Kidney (tissue), 14 donors: Measurements from ENCODE around the gene URB2. TPM values are rescaled to one million over a fixed set of nuclear protein-coding genes. Genes with fewer than 3 reads are reported as not detected.

Source experiments
- DNase-seq, 5 donors: peaks; one replicate each; pipeline ENCODE4 v3.0.0-alpha.2; 2013 to 2020
- FAIRE-seq: peaks from 2 replicates; lab custom pipeline; 2012; peaks lifted over from hg19 to GRCh38; lab: Jason Lieb, UNC
- H3K27ac ChIP-seq, 2 donors: one replicate each; pipeline ENCODE4 v1.7.0; 2013; ENCODE audit warnings: low read depth in 2 of 2, low read length in 2 of 2, inconsistent platforms in 1 of 2
- H3K27me3 ChIP-seq: one replicate; pipeline ENCODE4 v1.7.1; 2013; ENCODE audit warnings: low read length, inconsistent platforms; ENCODE audit not compliant: control insufficient read depth, insufficient read depth
- H3K36me3 ChIP-seq, 3 donors: one replicate each; pipeline versions ENCODE4 v1.7.0 to v1.7.1; 2013; ENCODE audit warnings: low read length in 3 of 3, control low read depth in 1 of 3, inconsistent platforms in 1 of 3; ENCODE audit not compliant: insufficient read depth in 3 of 3, control insufficient read depth in 2 of 3
- H3K4me1 ChIP-seq, 3 donors: one replicate each; pipeline versions ENCODE4 v1.7.0 to v1.7.1; 2013; ENCODE audit warnings: low read length in 3 of 3, inconsistent platforms in 1 of 3, low read depth in 1 of 3; ENCODE audit not compliant: control insufficient read depth in 2 of 3, insufficient read depth in 2 of 3
- H3K4me3 ChIP-seq, 3 donors: one replicate each; pipeline versions ENCODE4 v1.7.0 to v1.8.1; 2013; ENCODE audit warnings: low read length in 3 of 3, control low read depth in 1 of 3, inconsistent platforms in 1 of 3
- H3K9ac ChIP-seq, 3 donors: one replicate each; pipeline versions ENCODE4 v1.7.0 to v1.7.1; 2013; ENCODE audit warnings: low read length in 3 of 3, control low read depth in 1 of 3, inconsistent platforms in 1 of 3
- H3K9me3 ChIP-seq, 3 donors: one replicate each; pipeline versions ENCODE4 v1.7.0 to v1.7.1; 2013; ENCODE audit warnings: low read length in 3 of 3, control low read depth in 1 of 3, inconsistent platforms in 1 of 3; ENCODE audit not compliant: control insufficient read depth in 2 of 3, insufficient read depth in 1 of 3
- CTCF ChIP-seq: IDR thresholded peaks from 3 replicates; pipeline ENCODE4 v1.5.1; 2012; ENCODE audit warnings: mild to moderate bottlenecking, moderate library complexity, borderline replicate concordance; ENCODE audit not compliant: insufficient read depth; ENCODE audit errors: extremely low read depth
- intact Hi-C: fragments of 100-400 bp; cut with DNase I; formaldehyde crosslinking; loops from one replicate; pipeline ENCODE4 v1.11.1; 2022
- polyA plus RNA-seq: library from polyadenylated mRNA; stranded (reverse); fragments of 350-450 nt; fragmentation: Illumina TruSeq; extraction: RNeasy Lipid Tissue Mini Kit (QIAGEN cat#74804); gene quantifications from one replicate; pipeline ENCODE4 v1.2.3, GENCODE V29; 2014; ENCODE audit warnings: low read depth, low replicate concordance; ENCODE audit not compliant: insufficient read depth
- total RNA-seq: library from RNA; stranded (reverse); fragmentation: NEBNext Ultra II Directional; extraction: Animal tissue kit (Norgen Biotek cat#: 25700); gene quantifications from one replicate; pipeline ENCODE4 v1.2.1, GENCODE V29; 2021
- donor health status: control.
- donor health status: control.
- donor health status: control.
- donor health status: control.
- donor health status: control.
- donor health status: DM: yes; HTN: yes; CAD: no.
- donor health status: Normal renal cell carcinoma (clear cell type).

The URB2 gene
- total and polyA plus RNA-seq, 2 donors from 2014 or later = 1.4 to 8.3 TPM

DNA sequence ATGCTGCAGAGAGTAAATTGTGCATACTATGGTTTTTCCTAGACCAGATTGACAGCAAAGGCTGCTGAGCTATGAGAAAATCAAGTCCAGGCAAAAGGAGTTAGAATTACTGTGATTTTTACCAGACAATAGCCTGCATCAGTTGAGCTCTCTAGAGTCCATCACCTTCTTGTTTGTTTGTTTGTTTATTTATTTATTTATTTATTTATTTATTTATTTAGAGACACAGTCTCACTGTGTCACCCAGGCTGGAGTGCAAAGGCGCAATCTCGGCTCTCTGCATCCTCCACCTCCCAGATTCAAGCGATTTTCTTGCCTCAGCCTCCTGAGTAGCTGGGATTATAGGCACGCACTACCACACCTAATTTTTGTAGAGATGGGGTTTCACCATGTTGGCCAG, 43.3 kb upstream of the URB2 start:
- no peak for FAIRE-seq

DNA sequence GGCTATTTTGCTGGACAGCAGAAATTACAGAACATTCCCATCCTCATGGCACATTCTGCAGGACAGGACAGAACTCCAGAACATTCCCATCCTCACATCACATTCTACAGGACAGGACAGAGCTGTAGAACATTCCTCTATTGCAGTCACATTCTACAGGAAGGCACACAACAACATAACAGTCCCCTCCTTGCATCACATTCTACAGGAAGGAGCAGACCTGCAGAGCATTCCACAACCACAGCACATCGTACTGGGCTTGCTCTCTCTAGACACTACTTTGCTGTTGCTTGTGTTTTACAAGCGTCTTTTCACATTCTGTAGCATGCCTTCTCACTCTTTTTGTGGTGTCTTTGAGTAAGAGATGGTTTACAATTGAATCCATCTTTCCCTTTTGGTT, 40.7 kb upstream of the URB2 start:
- TF ChIP-seq CTCF = no peak
- Histone ChIP-seq H3K27ac (no peak overlapping the region), H3K9ac (no peak overlapping the region), H3K4me1 (no peaks in the 10 kb centered on the region), H3K27me3 (no peaks in the 10 kb centered on the region), H3K36me3 (no peaks in the 10 kb centered on the region), H3K4me3 (no peak overlapping the region), H3K9me3 (no peaks in the 10 kb centered on the region)
- FAIRE-seq (no peak), DNase-seq (no peak)
- intact Hi-C loops = no loop called here

More for the DNA sequence above, 43.3 kb upstream of the URB2 start:
- intact Hi-C loops = no loop called here
- Histone ChIP-seq H3K27me3 (no peaks in the 10 kb centered on the region), H3K4me1 (peaks cover 0 to 6% (median 0%) of the 10 kb centered on the region in 3 donors), H3K4me3 (no peak overlapping the region), H3K9ac (no peak overlapping the region), H3K27ac (no peak overlapping the region), H3K36me3 (no peaks in the 10 kb centered on the region), H3K9me3 (no peaks in the 10 kb centered on the region)
- TF ChIP-seq CTCF = no peak
- DNase-seq = no peak

DNA sequence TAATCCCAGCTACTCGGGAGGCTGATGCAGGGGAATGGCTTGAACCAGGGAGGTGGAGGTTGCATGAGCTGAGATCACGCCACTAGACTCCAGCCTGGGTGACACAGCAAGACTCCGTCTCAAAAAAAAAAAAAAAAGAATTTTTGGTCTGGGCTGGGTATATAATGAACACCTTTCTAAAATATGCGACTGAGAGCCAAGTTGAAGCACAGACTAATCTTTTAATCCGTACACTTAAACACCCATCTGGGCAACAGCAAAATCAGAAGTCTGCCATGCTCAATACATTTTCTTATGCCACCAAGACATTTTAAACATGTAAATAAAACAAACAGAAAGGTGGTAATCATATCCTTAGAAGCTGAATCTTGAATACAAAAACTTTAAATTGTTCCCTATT, 35.9 kb upstream of the URB2 start:
- no peak overlapping the region for H3K4me3 ChIP-seq
- H3K27me3 ChIP-seq = no peaks in the 10 kb centered on the region
- intact Hi-C loops = no loop called here
- no peak overlapping the region for H3K27ac ChIP-seq
- no peaks in the 10 kb centered on the region for H3K4me1 ChIP-seq
- H3K36me3 ChIP-seq = peaks cover 0 to 13% (median 9%) of the 10 kb centered on the region in 3 donors
- FAIRE-seq (no peak), DNase-seq (no peak)
- TF ChIP-seq CTCF = no peak
- H3K9me3 ChIP-seq = no peaks in the 10 kb centered on the region
- H3K9ac ChIP-seq = no peak overlapping the region

GRCh38 chr1:229593800-229594199, 32.2 kb upstream of the URB2 start:
- Histone ChIP-seq H3K27me3 (no peaks in the 10 kb centered on the region), H3K9me3 (no peaks in the 10 kb centered on the region), H3K4me1 (no peaks in the 10 kb centered on the region), H3K9ac (no peak overlapping the region), H3K27ac (no peak overlapping the region), H3K4me3 (no peak overlapping the region), H3K36me3 (peaks cover 0 to 13% (median 9%) of the 10 kb centered on the region in 3 donors)
- intact Hi-C loops = no loop called here
- FAIRE-seq (no peak), DNase-seq (no peak)
- TF ChIP-seq CTCF = no peak
